Endothelial cell of umbilical vein (primary cell): ENCODE measurements around the gene SYNPO. TPM values are rescaled to one million over a fixed set of nuclear protein-coding genes. Genes with fewer than 3 reads are reported as not detected.

Experiments
- BruUV-seq: library from RNA; stranded (reverse); fragments of 400-500 nt; replicated peaks from 2 replicates; lab custom pipeline; 2021; lab: Mats Ljungman, UMichigan
- CTCF ChIA-PET: fragments of 300-600, 350-600 bp; sonication (Branson Sonifier 250); formaldehyde crosslinking; loops from one replicate; lab custom pipeline; 2021; ENCODE audit warnings: antibody characterized with exemption, inconsistent platforms; lab: Charles Lee
- POLR2A ChIA-PET: fragments of 300-600, 350-600 bp; sonication (Branson Sonifier 250); formaldehyde crosslinking; loops from one replicate; lab custom pipeline; 2021; ENCODE audit warnings: antibody characterized with exemption, inconsistent platforms; lab: Charles Lee
- DNase-seq: peaks from one replicate; pipeline ENCODE4 v3.0.0-alpha.2; 2011; ENCODE audit warnings: low read depth, low spot score
- FAIRE-seq: peaks from 2 replicates; lab custom pipeline; 2011; peaks lifted over from hg19 to GRCh38; lab: Jason Lieb, UNC
- H2AFZ ChIP-seq: 2 replicates; pipeline ENCODE4 v1.6.0; 2012; ENCODE audit warnings: low read depth, low read length, control low read depth, inconsistent platforms
- H3K27ac ChIP-seq: 2 replicates; pipeline ENCODE4 v1.5.1; 2011; ENCODE audit warnings: low read depth, mild to moderate bottlenecking, control low read depth, low read length, moderate library complexity; ENCODE audit not compliant: insufficient read depth
- H3K27me3 ChIP-seq, 2 experiments: 2 replicates each; pipeline versions ENCODE4 v1.6.0 to v1.6.1; 2011; ENCODE audit warnings: low read length in 2 of 2, mixed read lengths in 1 of 2; ENCODE audit not compliant: control insufficient read depth in 2 of 2, insufficient read depth in 2 of 2
- H3K36me3 ChIP-seq, 2 experiments: 2 replicates in 1 of 2; 3 replicates in 1 of 2; pipeline ENCODE4 v1.5.1; 2011; ENCODE audit warnings: low read length in 2 of 2, mild to moderate bottlenecking in 1 of 2, moderate library complexity in 1 of 2; ENCODE audit not compliant: control insufficient read depth in 2 of 2, insufficient read depth in 2 of 2; ENCODE audit errors: extremely low read depth in 1 of 2
- H3K4me1 ChIP-seq: 3 replicates; pipeline ENCODE4 v1.5.1; 2011; ENCODE audit warnings: mild to moderate bottlenecking, low read length; ENCODE audit not compliant: control insufficient read depth, insufficient read depth; ENCODE audit errors: extremely low read depth
- H3K4me2 ChIP-seq: 2 replicates; pipeline ENCODE4 v1.6.1; 2011; ENCODE audit warnings: low read length, control low read depth, mixed read lengths; ENCODE audit not compliant: insufficient read depth
- H3K4me3 ChIP-seq, 3 experiments: fragments of 200-600 bp in 1 of 3; sonication (generic), shearing (Covaris generic) in 1 of 3; replicated peaks in 1 of 3; 2 replicates each; pipeline ENCODE4 v1.5.1; 2011 to 2016; ENCODE audit warnings: control low read depth in 3 of 3, low read length in 3 of 3, mild to moderate bottlenecking in 2 of 3, inconsistent platforms in 1 of 3, low read depth in 1 of 3, moderate library complexity in 1 of 3; ENCODE audit not compliant: insufficient read depth in 1 of 3
- H3K79me2 ChIP-seq: 2 replicates; pipeline ENCODE4 v1.6.0; 2012; ENCODE audit warnings: low read length, inconsistent platforms; ENCODE audit not compliant: control insufficient read depth, insufficient read depth
- H3K9ac ChIP-seq: replicated peaks from 2 replicates; pipeline ENCODE3; 2011; ENCODE audit warnings: low read length, control low read depth; ENCODE audit not compliant: insufficient read depth; ENCODE audit errors: extremely low read depth
- H3K9me1 ChIP-seq: replicated peaks from 3 replicates; pipeline ENCODE4 v1.6.0; 2011; ENCODE audit warnings: mild to moderate bottlenecking, low read length; ENCODE audit not compliant: control insufficient read depth, insufficient read depth; ENCODE audit errors: extremely low read depth
- H3K9me3 ChIP-seq: replicated peaks from 2 replicates; pipeline ENCODE4 v1.5.1; 2012; ENCODE audit warnings: low read length, inconsistent platforms; ENCODE audit not compliant: control insufficient read depth, insufficient read depth
- H4K20me1 ChIP-seq: replicated peaks from 2 replicates; pipeline ENCODE3; 2011; ENCODE audit warnings: mild to moderate bottlenecking, low read length; ENCODE audit not compliant: control insufficient read depth, insufficient read depth; ENCODE audit errors: extremely low read depth
- CTCF ChIP-seq, 2 donors: IDR thresholded peaks; 1 replicate in 1 of 2; 2 replicates in 1 of 2; pipeline ENCODE4 v1.5.1; 2011; ENCODE audit warnings: low read length in 2 of 2, mild to moderate bottlenecking in 2 of 2, moderate library complexity in 2 of 2, control low read depth in 1 of 2, inconsistent platforms in 1 of 2, low read depth in 1 of 2; ENCODE audit not compliant: insufficient read depth in 1 of 2; ENCODE audit errors: extremely low read depth in 1 of 2
- EZH2 ChIP-seq: IDR thresholded peaks from 2 replicates; pipeline ENCODE4 v1.6.1; 2012; ENCODE audit warnings: borderline replicate concordance, low read depth, mild to moderate bottlenecking, moderate library complexity, low read length, inconsistent platforms; ENCODE audit not compliant: severe bottlenecking
- FOS ChIP-seq: IDR thresholded peaks from 2 replicates; pipeline ENCODE4 v1.6.1; 2011; ENCODE audit warnings: mild to moderate bottlenecking, low read length, moderate library complexity, borderline replicate concordance; ENCODE audit not compliant: insufficient read depth
- GATA2 ChIP-seq: IDR thresholded peaks from 2 replicates; pipeline ENCODE4 v1.7.0; 2011; ENCODE audit warnings: low read depth, mild to moderate bottlenecking, moderate library complexity, mixed read lengths, low read length; ENCODE audit not compliant: insufficient read length, insufficient read depth
- JUN ChIP-seq: IDR thresholded peaks from 2 replicates; pipeline ENCODE4 v1.6.1; 2011; ENCODE audit warnings: borderline replicate concordance, low read depth; ENCODE audit not compliant: insufficient read length, insufficient read depth
- MAX ChIP-seq: IDR thresholded peaks from 2 replicates; pipeline ENCODE4 v1.6.1; 2011; ENCODE audit not compliant: insufficient read depth, insufficient read length
- MYC ChIP-seq: IDR thresholded peaks from one replicate; pipeline ENCODE4 v1.6.1; 2011; ENCODE audit warnings: mild to moderate bottlenecking, low read depth, low read length
- POLR2A ChIP-seq: IDR thresholded peaks from 2 replicates; pipeline ENCODE4 v1.6.1; 2012; ENCODE audit warnings: low read depth, mild to moderate bottlenecking, control low read depth, low read length
- POLR2AphosphoS5 ChIP-seq: IDR thresholded peaks from 2 replicates; pipeline ENCODE4 v1.6.1; 2012; ENCODE audit warnings: low read depth, mild to moderate bottlenecking, control low read depth, low read length, moderate library complexity; ENCODE audit not compliant: insufficient read depth
- dilution Hi-C: fragments of 300-500 bp; cut with MboI; formaldehyde crosslinking; loops from one replicate; pipeline ENCODE4 v1.15.0; 2019; ENCODE audit warnings: low sequenced_read_pairs; ENCODE audit not compliant: extremely low pct_ligation_motif_present
- intact Hi-C: fragments of 100-400 bp; cut with micrococcal nuclease; formaldehyde crosslinking; loops from one replicate; pipeline ENCODE4 v1.10.0; 2022
- polyA plus RNA-seq, 4 experiments: library from polyadenylated mRNA; depleted of rRNA in 3 of 4; stranded (reverse) in 3 of 4; unstranded in 1 of 4; fragments of >200 nt; gene quantifications; 2 replicates each; pipeline versions ENCODE4 v1.2.1 to v1.2.3, GENCODE V29; 2011 to 2012; ENCODE audit warnings: missing spikeins in 1 of 4
- total RNA-seq: library from RNA; stranded (reverse); gene quantifications from 2 replicates; pipeline ENCODE4 v1.2.3, GENCODE V29; 2021

The SYNPO gene
- total and polyA plus RNA-seq, 2 donors (not counting 3 experiments of a cell fraction or from before 2014, with no cell fraction given): 68.4 to 121 TPM

DNA sequence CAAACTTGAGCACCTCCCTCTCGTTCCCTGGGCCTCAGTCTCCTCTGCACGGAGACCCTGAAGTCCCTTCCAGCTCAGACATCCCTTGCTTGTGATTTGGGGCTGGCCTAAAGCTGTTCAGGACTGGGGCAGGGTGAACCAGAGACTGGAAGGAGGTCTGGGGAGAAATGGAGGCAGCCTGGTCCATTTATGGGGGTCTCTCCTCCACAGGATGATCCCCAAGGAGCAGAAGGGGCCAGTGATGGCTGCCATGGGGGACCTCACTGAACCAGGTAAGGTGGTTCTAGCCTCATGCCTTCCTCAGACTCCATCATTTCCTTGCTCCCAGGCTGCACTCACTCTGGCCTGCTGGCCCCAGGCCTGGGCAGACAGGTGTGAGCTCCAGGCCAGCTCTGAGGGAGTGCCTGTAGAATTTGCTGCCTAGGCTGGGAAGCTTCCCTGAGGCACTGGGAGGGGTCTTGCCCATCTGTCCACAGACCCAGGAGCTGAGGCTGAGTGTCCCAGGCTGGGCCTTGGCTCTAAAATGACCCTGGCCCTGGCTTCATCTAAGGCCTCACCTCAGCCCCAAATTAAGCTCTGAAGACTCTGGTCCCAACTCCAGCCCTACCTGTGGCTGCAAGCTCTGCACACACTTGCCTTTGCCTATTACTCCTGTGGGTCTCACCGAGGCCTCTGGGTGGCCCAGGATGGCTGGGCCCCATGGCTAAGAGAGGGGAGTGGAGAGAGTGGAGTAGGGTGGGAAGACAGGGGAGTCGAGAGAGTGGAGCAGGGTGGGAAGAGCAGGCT is 22.5 kb downstream of the SYNPO start:
- Histone ChIP-seq H4K20me1 (no peaks in the 10 kb centered on the region), H3K27ac (no peak overlapping the region), H3K9ac (no peak overlapping the region), H3K36me3 (no peaks in the 10 kb centered on the region), H2AFZ (no peak overlapping the region), H3K9me3 (no peaks in the 10 kb centered on the region), H3K4me2 (no peak overlapping the region), H3K4me1 (no peaks in the 10 kb centered on the region), H3K27me3 (peaks cover 22 to 23% of the 10 kb centered on the region in 2 experiments), H3K79me2 (no peaks in the 10 kb centered on the region), H3K9me1 (no peaks in the 10 kb centered on the region), H3K4me3 (no peak overlapping the region)
- dilution Hi-C loops: no loop called here
- no peak for TF ChIP-seq FOS
- TF ChIP-seq MYC: no peak
- TF ChIP-seq JUN: no peak
- TF ChIP-seq CTCF (IDR thresholded peaks at IDR 0.05; ENCODE audit: extremely low read depth in 1 of 2, insufficient read depth in 1 of 2, low read depth in 1 of 2, low read length in 2 of 2): no peak
- no peak for TF ChIP-seq POLR2AphosphoS5
- TF ChIP-seq MAX: no peak
- no peak for TF ChIP-seq EZH2
- no peak for TF ChIP-seq POLR2A
- no peak for TF ChIP-seq GATA2
- DNase-seq (no peak), FAIRE-seq (no peak)
- POLR2A ChIA-PET: interaction anchor here (0.6 kb wide), 1 partner anchor 8 kb away, joined by 3 read pairs; no protein-coding TSS in a partner anchor
- CTCF ChIA-PET: interaction anchor here (0.6 to 1.9 kb wide), 6 partner anchors 38 to 1918 kb away, joined by 3 to 6 read pairs (median 4); partner anchors contain the start of gene RBM22
- intact Hi-C loops: no loop called here
- BruUV-seq: no TSS peak
